GM12878 (cell line): ENCODE results near the gene NPAS4. TPM values are rescaled to one million over a fixed set of nuclear protein-coding genes. Genes with fewer than 3 reads are reported as not detected.

ENCODE experiments used
- BACH1 ChIP-seq: fragments of 450-650 bp; IDR thresholded peaks from 2 replicates; pipeline ENCODE4 v1.6.1; 2017; ENCODE audit warnings: mild to moderate bottlenecking, borderline replicate concordance
- DPF2 ChIP-seq: fragments of 450-650 bp; IDR thresholded peaks from 2 replicates; pipeline ENCODE4 v1.6.1; 2017; ENCODE audit warnings: mild to moderate bottlenecking
- EGR1 ChIP-seq, 2 experiments: IDR thresholded peaks; 1 replicate in 1 of 2; 2 replicates in 1 of 2; pipeline ENCODE4 v1.6.1; 2011 to 2012; ENCODE audit warnings: low read depth in 2 of 2, low read length in 2 of 2, borderline replicate concordance in 1 of 2, mild to moderate bottlenecking in 1 of 2, moderate library complexity in 1 of 2
- EZH2 ChIP-seq: IDR thresholded peaks from 2 replicates; pipeline ENCODE4 v1.6.1; 2012; ENCODE audit warnings: low read depth, mild to moderate bottlenecking, control low read depth, inconsistent platforms, low read length, borderline replicate concordance; ENCODE audit not compliant: control insufficient read depth
- NFYA ChIP-seq: IDR thresholded peaks from 2 replicates; pipeline ENCODE4 v1.6.1; 2011; ENCODE audit warnings: low read depth, mild to moderate bottlenecking, low read length, improper control_type of control experiment, borderline replicate concordance
- SIN3A ChIP-seq: IDR thresholded peaks from 2 replicates; pipeline ENCODE4 v1.6.1; 2012; ENCODE audit warnings: low read depth, low read length, improper control_type of control experiment
- SUPT20H ChIP-seq: IDR thresholded peaks from 2 replicates; pipeline ENCODE4 v1.6.1; 2011; ENCODE audit warnings: low read depth, mild to moderate bottlenecking, low read length, moderate library complexity, borderline replicate concordance; ENCODE audit not compliant: control insufficient read depth
- SUZ12 ChIP-seq: fragments of 200-600 bp; sonication (generic); IDR thresholded peaks from one replicate; pipeline ENCODE4 v1.6.1; 2018; ENCODE audit warnings: antibody characterized with exemption, mild to moderate bottlenecking; ENCODE audit not compliant: unreplicated experiment
- polyA plus RNA-seq, 11 experiments: library from polyadenylated mRNA; depleted of rRNA in 4 of 11; unstranded in 6 of 11; stranded (reverse) in 5 of 11; fragments of >200 nt; fragmentation: Nextera tagmentation in 4 of 11; fragmentation: Illumina TruSeq in 1 of 11; extraction: Ambion mirVana in 4 of 11; extraction: Trizol in 1 of 11; gene quantifications; 1 replicate in 1 of 11; 2 replicates in 10 of 11; pipeline versions ENCODE4 v1.2.1 to v1.2.3, GENCODE V29; 2011 to 2016; ENCODE audit warnings: inconsistent platforms in 2 of 11, missing spikeins in 2 of 11, low read depth in 1 of 11
- total RNA-seq, 4 experiments: library from RNA; depleted of rRNA in 3 of 4; stranded (reverse); fragments of >200 nt in 3 of 4; fragmentation: Illumina TruSeq in 1 of 4; extraction: Trizol in 1 of 4; gene quantifications; 2 replicates each; pipeline versions ENCODE4 v1.2.1 to v1.2.3, GENCODE V29; 2013 to 2021
- TF ChIP-seq, protein P1 (sequence below), 3 experiments: IDR thresholded peaks in 2 of 3; conservative IDR thresholded peaks in 1 of 3; 2 replicates each; pipeline ENCODE4 v1.5.1; 2011; ENCODE audit warnings: low read depth in 3 of 3, low read length in 3 of 3, mild to moderate bottlenecking in 3 of 3, control low read depth in 2 of 3, moderate library complexity in 2 of 3, inconsistent platforms in 1 of 3, mixed read lengths in 1 of 3; ENCODE audit not compliant: control insufficient read depth in 2 of 3, insufficient read depth in 1 of 3; ENCODE audit errors: extremely low read depth in 1 of 3
- TF ChIP-seq, protein P2 (sequence below): fragments of 450-650 bp; IDR thresholded peaks from 2 replicates; pipeline ENCODE4 v1.6.1; 2017; ENCODE audit warnings: mild to moderate bottlenecking, low read depth, inconsistent platforms; ENCODE audit not compliant: poor library complexity, severe bottlenecking
- TF ChIP-seq, protein P3 (sequence below): fragments of 450-650 bp; IDR thresholded peaks from 2 replicates; pipeline ENCODE4 v1.6.1; 2018; ENCODE audit warnings: borderline replicate concordance, mild to moderate bottlenecking; ENCODE audit not compliant: partially characterized antibody
- TF ChIP-seq, protein P4 (sequence below): fragments of 450-650 bp; IDR thresholded peaks from 2 replicates; pipeline ENCODE4 v1.6.1; 2016; ENCODE audit warnings: mild to moderate bottlenecking, moderate library complexity, borderline replicate concordance
- TF ChIP-seq, protein P5 (sequence below): IDR thresholded peaks from 2 replicates; pipeline ENCODE4 v1.6.1; 2011; ENCODE audit warnings: borderline replicate concordance, low read depth, mild to moderate bottlenecking, moderate library complexity, mixed read lengths, low read length; ENCODE audit not compliant: insufficient read depth; ENCODE audit errors: extremely low read length
- TF ChIP-seq, protein P6 (sequence below): IDR thresholded peaks from 2 replicates; pipeline ENCODE4 v1.6.1; 2011; ENCODE audit warnings: low read depth, mild to moderate bottlenecking, low read length, moderate library complexity, borderline replicate concordance; ENCODE audit errors: extremely low read depth

Gene NPAS4
- total and polyA plus RNA-seq, 10 of the 15 experiments (the other 5 are each of a cell fraction or from before 2014, with no cell fraction given): 0.03 to 0.18 (median 0.06) TPM; not detected in 7

DNA sequence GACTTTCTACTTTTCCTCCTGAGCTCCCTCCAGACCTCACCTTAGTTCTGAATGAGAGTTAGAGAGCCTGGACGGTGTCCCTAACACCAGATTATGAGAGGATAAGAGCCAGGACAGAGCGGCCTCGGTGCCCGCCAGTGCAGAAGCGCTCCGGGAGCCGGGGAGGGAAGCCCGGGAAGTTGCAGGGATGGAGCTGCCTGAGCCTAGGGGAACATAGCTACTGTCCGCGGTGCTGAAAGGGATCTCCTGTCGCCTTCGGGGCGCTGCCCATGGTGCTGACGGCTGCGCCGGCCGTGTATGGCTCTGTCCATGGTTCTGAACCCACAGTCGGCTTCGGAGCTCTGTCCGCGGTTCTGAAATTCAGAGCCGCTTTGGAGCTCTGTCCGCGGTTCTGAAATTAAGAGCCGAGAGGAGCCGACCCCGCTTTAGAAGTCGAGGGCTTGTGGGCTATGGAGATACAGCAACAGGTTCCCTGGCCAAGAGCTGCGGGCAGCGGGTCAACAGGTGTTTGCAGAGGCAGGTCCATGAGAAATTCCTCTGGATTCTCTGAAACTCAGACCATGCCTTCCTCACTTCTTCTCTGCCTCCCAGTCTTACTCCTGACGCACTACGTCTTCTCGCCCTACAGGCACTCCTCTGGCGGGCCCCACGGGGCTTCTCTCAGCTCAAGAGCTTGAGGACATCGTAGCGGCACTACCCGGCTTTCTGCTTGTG lies 814 bp downstream of the NPAS4 start (continued):
- TF ChIP-seq, protein P1, sequence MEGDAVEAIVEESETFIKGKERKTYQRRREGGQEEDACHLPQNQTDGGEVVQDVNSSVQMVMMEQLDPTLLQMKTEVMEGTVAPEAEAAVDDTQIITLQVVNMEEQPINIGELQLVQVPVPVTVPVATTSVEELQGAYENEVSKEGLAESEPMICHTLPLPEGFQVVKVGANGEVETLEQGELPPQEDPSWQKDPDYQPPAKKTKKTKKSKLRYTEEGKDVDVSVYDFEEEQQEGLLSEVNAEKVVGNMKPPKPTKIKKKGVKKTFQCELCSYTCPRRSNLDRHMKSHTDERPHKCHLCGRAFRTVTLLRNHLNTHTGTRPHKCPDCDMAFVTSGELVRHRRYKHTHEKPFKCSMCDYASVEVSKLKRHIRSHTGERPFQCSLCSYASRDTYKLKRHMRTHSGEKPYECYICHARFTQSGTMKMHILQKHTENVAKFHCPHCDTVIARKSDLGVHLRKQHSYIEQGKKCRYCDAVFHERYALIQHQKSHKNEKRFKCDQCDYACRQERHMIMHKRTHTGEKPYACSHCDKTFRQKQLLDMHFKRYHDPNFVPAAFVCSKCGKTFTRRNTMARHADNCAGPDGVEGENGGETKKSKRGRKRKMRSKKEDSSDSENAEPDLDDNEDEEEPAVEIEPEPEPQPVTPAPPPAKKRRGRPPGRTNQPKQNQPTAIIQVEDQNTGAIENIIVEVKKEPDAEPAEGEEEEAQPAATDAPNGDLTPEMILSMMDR (IDR thresholded peaks at IDR 0.05 in 2 of 3, conservative IDR thresholded peaks at IDR 0.05 in 1 of 3; ENCODE audit: control insufficient read depth in 2 of 3, extremely low read depth in 1 of 3, insufficient read depth in 1 of 3, low read depth in 3 of 3, low read length in 3 of 3): no peak
- TF ChIP-seq, protein P2, sequence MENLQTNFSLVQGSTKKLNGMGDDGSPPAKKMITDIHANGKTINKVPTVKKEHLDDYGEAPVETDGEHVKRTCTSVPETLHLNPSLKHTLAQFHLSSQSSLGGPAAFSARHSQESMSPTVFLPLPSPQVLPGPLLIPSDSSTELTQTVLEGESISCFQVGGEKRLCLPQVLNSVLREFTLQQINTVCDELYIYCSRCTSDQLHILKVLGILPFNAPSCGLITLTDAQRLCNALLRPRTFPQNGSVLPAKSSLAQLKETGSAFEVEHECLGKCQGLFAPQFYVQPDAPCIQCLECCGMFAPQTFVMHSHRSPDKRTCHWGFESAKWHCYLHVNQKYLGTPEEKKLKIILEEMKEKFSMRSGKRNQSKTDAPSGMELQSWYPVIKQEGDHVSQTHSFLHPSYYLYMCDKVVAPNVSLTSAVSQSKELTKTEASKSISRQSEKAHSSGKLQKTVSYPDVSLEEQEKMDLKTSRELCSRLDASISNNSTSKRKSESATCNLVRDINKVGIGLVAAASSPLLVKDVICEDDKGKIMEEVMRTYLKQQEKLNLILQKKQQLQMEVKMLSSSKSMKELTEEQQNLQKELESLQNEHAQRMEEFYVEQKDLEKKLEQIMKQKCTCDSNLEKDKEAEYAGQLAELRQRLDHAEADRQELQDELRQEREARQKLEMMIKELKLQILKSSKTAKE: peak; percentile 96
- TF ChIP-seq, protein P3, sequence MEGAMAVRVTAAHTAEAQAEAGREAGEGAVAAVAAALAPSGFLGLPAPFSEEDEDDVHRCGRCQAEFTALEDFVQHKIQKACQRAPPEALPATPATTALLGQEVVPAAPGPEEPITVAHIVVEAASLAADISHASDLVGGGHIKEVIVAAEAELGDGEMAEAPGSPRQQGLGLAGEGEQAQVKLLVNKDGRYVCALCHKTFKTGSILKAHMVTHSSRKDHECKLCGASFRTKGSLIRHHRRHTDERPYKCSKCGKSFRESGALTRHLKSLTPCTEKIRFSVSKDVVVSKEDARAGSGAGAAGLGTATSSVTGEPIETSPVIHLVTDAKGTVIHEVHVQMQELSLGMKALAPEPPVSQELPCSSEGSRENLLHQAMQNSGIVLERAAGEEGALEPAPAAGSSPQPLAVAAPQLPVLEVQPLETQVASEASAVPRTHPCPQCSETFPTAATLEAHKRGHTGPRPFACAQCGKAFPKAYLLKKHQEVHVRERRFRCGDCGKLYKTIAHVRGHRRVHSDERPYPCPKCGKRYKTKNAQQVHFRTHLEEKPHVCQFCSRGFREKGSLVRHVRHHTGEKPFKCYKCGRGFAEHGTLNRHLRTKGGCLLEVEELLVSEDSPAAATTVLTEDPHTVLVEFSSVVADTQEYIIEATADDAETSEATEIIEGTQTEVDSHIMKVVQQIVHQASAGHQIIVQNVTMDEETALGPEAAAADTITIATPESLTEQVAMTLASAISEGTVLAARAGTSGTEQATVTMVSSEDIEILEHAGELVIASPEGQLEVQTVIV: no peak
- TF ChIP-seq, protein P4, sequence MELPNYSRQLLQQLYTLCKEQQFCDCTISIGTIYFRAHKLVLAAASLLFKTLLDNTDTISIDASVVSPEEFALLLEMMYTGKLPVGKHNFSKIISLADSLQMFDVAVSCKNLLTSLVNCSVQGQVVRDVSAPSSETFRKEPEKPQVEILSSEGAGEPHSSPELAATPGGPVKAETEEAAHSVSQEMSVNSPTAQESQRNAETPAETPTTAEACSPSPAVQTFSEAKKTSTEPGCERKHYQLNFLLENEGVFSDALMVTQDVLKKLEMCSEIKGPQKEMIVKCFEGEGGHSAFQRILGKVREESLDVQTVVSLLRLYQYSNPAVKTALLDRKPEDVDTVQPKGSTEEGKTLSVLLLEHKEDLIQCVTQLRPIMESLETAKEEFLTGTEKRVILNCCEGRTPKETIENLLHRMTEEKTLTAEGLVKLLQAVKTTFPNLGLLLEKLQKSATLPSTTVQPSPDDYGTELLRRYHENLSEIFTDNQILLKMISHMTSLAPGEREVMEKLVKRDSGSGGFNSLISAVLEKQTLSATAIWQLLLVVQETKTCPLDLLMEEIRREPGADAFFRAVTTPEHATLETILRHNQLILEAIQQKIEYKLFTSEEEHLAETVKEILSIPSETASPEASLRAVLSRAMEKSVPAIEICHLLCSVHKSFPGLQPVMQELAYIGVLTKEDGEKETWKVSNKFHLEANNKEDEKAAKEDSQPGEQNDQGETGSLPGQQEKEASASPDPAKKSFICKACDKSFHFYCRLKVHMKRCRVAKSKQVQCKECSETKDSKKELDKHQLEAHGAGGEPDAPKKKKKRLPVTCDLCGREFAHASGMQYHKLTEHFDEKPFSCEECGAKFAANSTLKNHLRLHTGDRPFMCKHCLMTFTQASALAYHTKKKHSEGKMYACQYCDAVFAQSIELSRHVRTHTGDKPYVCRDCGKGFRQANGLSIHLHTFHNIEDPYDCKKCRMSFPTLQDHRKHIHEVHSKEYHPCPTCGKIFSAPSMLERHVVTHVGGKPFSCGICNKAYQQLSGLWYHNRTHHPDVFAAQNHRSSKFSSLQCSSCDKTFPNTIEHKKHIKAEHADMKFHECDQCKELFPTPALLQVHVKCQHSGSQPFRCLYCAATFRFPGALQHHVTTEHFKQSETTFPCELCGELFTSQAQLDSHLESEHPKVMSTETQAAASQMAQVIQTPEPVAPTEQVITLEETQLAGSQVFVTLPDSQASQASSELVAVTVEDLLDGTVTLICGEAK: peak; percentile 99
- TF ChIP-seq NFYA (no peak), SUZ12 (no peak), EZH2 (no peak), DPF2 (no peak), SIN3A (peak; percentile 100), BACH1 (no peak), SUPT20H (no peak), EGR1 (IDR thresholded peaks at IDR 0.05; ENCODE audit: borderline replicate concordance in 1 of 2, low read depth in 2 of 2, low read length in 2 of 2) (peak; percentile 30 to 85; a peak in 1 of 3 replicates)
- TF ChIP-seq, protein P5, sequence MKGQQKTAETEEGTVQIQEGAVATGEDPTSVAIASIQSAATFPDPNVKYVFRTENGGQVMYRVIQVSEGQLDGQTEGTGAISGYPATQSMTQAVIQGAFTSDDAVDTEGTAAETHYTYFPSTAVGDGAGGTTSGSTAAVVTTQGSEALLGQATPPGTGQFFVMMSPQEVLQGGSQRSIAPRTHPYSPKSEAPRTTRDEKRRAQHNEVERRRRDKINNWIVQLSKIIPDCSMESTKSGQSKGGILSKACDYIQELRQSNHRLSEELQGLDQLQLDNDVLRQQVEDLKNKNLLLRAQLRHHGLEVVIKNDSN: peak; percentile 11
- TF ChIP-seq, protein P6, sequence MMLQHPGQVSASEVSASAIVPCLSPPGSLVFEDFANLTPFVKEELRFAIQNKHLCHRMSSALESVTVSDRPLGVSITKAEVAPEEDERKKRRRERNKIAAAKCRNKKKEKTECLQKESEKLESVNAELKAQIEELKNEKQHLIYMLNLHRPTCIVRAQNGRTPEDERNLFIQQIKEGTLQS: no peak
